ENCODE data around the gene PALM2AKAP2.

GRCh38 chr9:109816490-109816889, 36.5 kb downstream of the PALM2AKAP2 start:
- TF ChIP-seq CTCF (conservative IDR thresholded peaks at IDR 0.05) = no peak
- TF ChIP-seq EZH2 (IDR thresholded peaks at IDR 0.05; ENCODE audit: low read depth) = no peak
